Mucosa of descending colon (tissue), 3 donors: ENCODE data around the gene LRRC43. TPM values are rescaled to one million over a fixed set of nuclear protein-coding genes. Genes with fewer than 3 reads are reported as not detected.
"Not testable (repeated sequence)": the region's sequence is repeated elsewhere in the genome, so short reads cannot be mapped to it uniquely, and the experiment has no call there.

Experiments
- ATAC-seq: fragments of 200-7000 bp; cut with Tn5 transposase; one replicate; pipeline ENCODE4 v1.9.1; 2020; ENCODE audit warnings: mild to moderate bottlenecking, moderate library complexity
- DNase-seq, 3 donors: peaks; one replicate each; pipeline ENCODE4 v3.0.0-alpha.2; 2020
- H3K36me3 ChIP-seq: fragments of 200-600 bp; one replicate; pipeline ENCODE4 v1.8.0; 2021; ENCODE audit warnings: low read depth, mild to moderate bottlenecking
- H3K4me1 ChIP-seq: fragments of 200-600 bp; one replicate; pipeline ENCODE4 v1.8.0; 2021; ENCODE audit warnings: low read depth, mild to moderate bottlenecking
- H3K4me3 ChIP-seq: fragments of 200-600 bp; one replicate; pipeline ENCODE4 v1.8.0; 2021; ENCODE audit warnings: mild to moderate bottlenecking
- H3K9me3 ChIP-seq: fragments of 200-600 bp; one replicate; pipeline ENCODE4 v1.8.0; 2021; ENCODE audit warnings: mild to moderate bottlenecking
- intact Hi-C, 2 donors: fragments of 100-400 bp; cut with DNase I in 1 of 2; cut with micrococcal nuclease in 1 of 2; formaldehyde crosslinking; loops; one replicate each; pipeline versions ENCODE4 v1.11.0 to v1.11.1; 2022; cut with DNase I, micrococcal nuclease
- total RNA-seq, 3 donors: library from RNA; stranded (reverse); fragmentation: NEBNext Ultra II Directional in 2 of 3; extraction: Animal tissue kit (Norgen Biotek cat#: 25700) in 2 of 3; gene quantifications; one replicate each; pipeline versions ENCODE4 v1.2.1 to v1.2.4, GENCODE V29; 2021 to 2023
- TF ChIP-seq, protein P1 (sequence below): fragments of 200-600 bp; IDR thresholded peaks from one replicate; pipeline ENCODE4 v1.8.0; 2022; ENCODE audit warnings: antibody characterized with exemption, mild to moderate bottlenecking
- donor health status: DM: no; HTN: no; CAD: no; lungs with moderate emphysema.
- donor health status: DM: no; HTN: no; CAD: no.
- donor health status: DM: no; HTN: yes; CAD: no.

The LRRC43 gene
- total RNA-seq, 3 donors from 2014 or later: 0.19 to 0.51 TPM; not detected in 1

DNA sequence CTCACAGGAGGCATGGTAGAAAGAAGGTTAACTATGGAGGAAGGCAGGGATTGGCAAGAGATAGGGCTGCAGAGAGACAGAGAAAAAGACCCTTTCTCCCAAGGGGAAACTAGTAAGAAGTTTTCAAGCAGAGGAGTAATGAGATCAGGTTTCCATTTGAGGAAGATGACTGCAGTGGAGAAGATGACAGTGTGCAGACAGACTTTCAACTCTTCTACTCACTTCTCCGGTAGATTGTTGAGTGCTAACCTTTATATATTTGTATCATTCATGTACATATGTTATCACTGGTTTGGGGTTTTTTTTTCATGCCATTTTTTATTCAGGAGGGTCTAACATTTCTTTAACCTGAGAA lies 14.7 kb downstream of the LRRC43 start:
- Histone ChIP-seq H3K36me3 (no peaks in the 10 kb centered on the region), H3K4me3 (no peak overlapping the region), H3K9me3 (no peaks in the 10 kb centered on the region), H3K4me1 (peaks cover 12% of the 10 kb centered on the region)
- DNase-seq (no peak), ATAC-seq (no peak)
- intact Hi-C loops: no loop called here
- TF ChIP-seq, protein P1, sequence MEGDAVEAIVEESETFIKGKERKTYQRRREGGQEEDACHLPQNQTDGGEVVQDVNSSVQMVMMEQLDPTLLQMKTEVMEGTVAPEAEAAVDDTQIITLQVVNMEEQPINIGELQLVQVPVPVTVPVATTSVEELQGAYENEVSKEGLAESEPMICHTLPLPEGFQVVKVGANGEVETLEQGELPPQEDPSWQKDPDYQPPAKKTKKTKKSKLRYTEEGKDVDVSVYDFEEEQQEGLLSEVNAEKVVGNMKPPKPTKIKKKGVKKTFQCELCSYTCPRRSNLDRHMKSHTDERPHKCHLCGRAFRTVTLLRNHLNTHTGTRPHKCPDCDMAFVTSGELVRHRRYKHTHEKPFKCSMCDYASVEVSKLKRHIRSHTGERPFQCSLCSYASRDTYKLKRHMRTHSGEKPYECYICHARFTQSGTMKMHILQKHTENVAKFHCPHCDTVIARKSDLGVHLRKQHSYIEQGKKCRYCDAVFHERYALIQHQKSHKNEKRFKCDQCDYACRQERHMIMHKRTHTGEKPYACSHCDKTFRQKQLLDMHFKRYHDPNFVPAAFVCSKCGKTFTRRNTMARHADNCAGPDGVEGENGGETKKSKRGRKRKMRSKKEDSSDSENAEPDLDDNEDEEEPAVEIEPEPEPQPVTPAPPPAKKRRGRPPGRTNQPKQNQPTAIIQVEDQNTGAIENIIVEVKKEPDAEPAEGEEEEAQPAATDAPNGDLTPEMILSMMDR: no peak

DNA sequence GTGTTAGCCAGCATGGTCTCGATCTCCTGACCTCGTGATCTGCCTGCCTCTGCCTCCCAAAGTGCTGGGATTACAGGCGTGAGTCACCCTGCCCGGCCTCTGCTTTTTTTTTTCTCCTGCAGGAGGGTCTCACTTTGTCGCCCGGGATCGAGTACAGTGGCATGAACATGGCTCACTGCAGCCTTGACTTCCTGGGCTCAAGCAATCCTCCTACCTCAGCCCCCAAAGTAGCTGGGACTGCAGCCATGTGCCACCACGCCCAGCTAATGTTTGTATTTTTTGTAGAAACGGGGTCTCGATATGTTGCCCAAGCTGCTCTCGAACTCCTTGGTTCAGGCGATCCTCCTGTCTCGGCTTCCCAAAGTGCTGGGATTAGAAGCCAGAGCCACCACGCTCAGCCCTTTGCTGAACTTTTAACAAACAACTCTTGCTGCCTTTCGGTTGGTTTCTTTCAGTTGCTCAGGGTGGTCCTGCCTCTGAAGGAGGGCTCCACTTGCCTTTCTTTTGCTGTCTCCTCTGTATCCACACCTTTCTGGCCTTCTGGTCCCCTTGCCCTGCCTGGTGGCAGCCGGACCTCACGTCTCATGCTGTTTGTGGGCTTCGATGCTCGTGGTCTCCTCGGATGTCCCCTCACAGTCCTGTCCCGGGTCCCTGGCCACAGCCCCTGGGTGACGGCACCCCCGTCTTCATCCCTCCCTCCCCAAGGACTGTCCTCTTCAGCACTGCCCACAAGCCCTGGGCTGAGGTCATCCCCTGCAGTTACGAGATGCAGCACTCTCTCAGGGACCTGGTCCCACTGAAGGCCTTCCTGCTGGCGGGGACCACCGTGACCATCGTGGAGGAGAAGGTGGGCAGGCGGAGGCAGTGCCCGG lies 16.8 kb downstream of the LRRC43 start:
- TF ChIP-seq, protein P1: no peak
- H3K9me3 ChIP-seq: no peaks in the 10 kb centered on the region
- peaks cover 8% of the 10 kb centered on the region for H3K4me1 ChIP-seq
- H3K4me3 ChIP-seq: no peak overlapping the region
- intact Hi-C loops: no loop called here
- ATAC-seq (no peak), DNase-seq (no peak)
- H3K36me3 ChIP-seq: no peaks in the 10 kb centered on the region

DNA sequence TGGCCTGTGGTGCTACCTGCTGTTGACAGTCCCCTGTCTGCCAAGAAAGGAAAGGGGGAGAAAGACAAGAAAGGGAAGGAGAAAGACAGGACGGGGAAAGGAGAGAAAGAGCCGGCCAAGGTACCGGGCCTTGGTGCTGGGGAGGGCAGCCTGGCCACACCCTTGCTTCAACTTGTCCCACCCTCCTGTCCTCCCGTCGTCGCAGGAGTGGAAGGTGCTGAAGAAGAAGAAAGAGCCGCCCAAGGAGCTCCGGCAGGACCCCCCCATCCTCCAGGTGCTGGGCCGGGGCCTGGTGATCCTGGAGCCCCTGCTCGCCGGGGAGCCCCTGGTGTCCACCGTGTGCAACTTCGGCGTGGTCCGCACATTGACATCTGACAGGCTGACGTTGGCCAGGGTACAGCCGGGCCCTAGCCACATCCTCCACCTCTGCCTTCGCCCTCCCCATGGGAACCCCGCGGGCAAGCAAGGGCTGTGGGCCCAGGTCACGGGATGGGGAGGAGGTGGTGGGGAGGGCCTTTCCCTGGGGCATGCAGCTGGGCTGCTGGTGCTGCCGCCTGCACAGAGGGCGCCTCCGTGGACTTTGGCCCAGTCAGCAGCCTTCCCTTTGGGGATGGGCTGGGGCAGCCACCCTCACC lies 17.7 kb downstream of the LRRC43 start:
- intact Hi-C loops: no loop called here
- Histone ChIP-seq H3K4me1 (peaks cover 8% of the 10 kb centered on the region), H3K4me3 (no peak overlapping the region), H3K9me3 (no peaks in the 10 kb centered on the region), H3K36me3 (no peaks in the 10 kb centered on the region)
- TF ChIP-seq, protein P1: no peak
- no peak for DNase-seq
- ATAC-seq: peak; percentile 7

DNA sequence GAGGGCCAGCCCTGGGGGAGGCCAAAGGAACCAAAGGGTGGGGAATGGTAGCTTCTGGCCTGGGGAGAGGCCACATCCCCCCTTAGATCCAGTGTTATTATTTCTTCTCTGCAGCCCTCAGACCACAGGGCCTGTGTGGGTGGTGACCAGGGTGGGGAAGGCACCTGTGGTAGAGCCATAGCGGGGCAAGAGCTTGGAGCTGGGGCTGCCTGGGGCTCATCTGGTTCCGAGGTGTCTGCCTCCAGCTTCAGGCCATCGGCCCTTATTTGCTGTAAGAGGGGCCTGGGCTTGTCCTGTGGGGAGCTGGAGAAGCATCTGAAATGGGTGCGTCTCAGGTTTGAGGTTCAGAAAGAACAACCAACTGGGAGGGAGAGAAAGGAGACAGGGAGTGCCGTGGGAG lies 18.5 kb downstream of the LRRC43 start:
- ATAC-seq: no peak
- no peak for DNase-seq
- TF ChIP-seq, protein P1: no peak
- Histone ChIP-seq H3K4me1 (peaks cover 8% of the 10 kb centered on the region), H3K4me3 (no peak overlapping the region), H3K9me3 (no peaks in the 10 kb centered on the region), H3K36me3 (no peaks in the 10 kb centered on the region)
- intact Hi-C loops: no loop called here

DNA sequence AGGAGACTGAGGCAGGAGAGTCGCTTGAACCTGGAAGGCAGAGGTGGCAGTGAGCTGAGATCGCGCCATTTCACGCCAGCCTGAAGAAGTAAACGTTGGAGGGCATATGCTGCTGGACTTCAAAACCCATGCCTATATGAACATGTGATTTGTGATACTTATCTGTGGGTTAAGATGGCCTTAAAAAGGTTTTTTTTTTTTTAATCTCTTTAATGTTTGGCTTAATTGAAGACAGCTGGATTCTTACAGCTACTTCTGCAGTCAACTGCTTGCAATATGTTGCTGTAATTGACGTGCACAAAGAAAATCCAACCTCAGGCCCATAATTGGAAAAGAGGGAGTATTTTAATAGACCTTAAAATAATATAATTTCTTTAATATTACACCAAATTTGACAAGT lies 19.1 kb downstream of the LRRC43 start:
- no peak for ATAC-seq
- Histone ChIP-seq H3K4me3 (no peak overlapping the region), H3K36me3 (no peaks in the 10 kb centered on the region)

DNA sequence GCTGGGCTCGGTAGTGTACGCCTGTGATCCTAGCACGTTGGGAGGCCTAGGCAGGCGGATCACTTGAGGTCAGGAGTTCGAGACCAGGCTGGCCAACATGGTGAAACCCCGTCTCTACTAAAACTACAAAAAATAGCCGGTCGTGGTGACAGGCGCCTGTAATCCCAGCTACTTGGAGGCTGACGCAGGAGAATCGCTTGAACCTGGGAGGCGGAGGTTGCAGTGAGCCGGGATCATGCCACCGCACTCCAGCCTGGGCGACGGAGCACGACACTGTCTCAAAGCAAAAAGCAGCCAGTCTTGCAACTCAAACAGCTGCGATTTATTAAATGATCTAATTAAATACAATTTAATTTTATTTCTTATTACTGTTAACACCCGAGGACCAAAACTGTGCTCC lies 19.9 kb downstream of the LRRC43 start:
- ATAC-seq, H3K9me3 ChIP-seq, intact Hi-C loops: not testable (repeated sequence)

More for the DNA sequence above, 19.1 kb downstream of the LRRC43 start:
- TF ChIP-seq, protein P1: no peak
- DNase-seq: no peak
- intact Hi-C loops: no loop called here
- H3K9me3 ChIP-seq: no peaks in the 10 kb centered on the region
- H3K4me1 ChIP-seq: peaks cover 8% of the 10 kb centered on the region

More for the DNA sequence above, 19.9 kb downstream of the LRRC43 start:
- not testable (repeated sequence) for H3K36me3 ChIP-seq, H3K4me3 ChIP-seq, DNase-seq, H3K4me1 ChIP-seq
